Gastrocnemius medialis (tissue), 4 donors: ENCODE data around the gene ITGA3.

ENCODE experiments used
- CTCF ChIP-seq, 5 experiments: fragments of 450-650 bp in 3 of 5; fragments of 200-600 bp in 2 of 5; sonication (generic) in 2 of 5; IDR thresholded peaks in 4 of 5; conservative IDR thresholded peaks in 1 of 5; 1 replicate in 4 of 5; 2 replicates in 1 of 5; pipeline ENCODE4 v1.5.1; 2016 to 2019; ENCODE audit warnings: antibody characterized with exemption in 5 of 5, mild to moderate bottlenecking in 3 of 5, moderate library complexity in 3 of 5
- POLR2A ChIP-seq, 2 donors: fragments of 450-650 bp; IDR thresholded peaks; one replicate each; pipeline ENCODE4 v1.6.1; 2017; ENCODE audit warnings: antibody characterized with exemption in 2 of 2, mild to moderate bottlenecking in 2 of 2, moderate library complexity in 2 of 2

- TF ChIP-seq CTCF (IDR thresholded peaks at IDR 0.05 in 4 of 5, conservative IDR thresholded peaks at IDR 0.05 in 1 of 5) (no peak), POLR2A (IDR thresholded peaks at IDR 0.05) (no peak)
Measured at GRCh38 chr17:50076221-50076590, 20.3 kb downstream of the ITGA3 start.
